IMR-90 (cell line): ENCODE measurements around the gene OVCA2. TPM values are rescaled to one million over a fixed set of nuclear protein-coding genes. Genes with fewer than 3 reads are reported as not detected.

ENCODE experiments used
- microRNA-seq, 2 experiments: library from miRNA; stranded (forward) in 1 of 2; unstranded in 1 of 2; fragments of 10-50 nt in 1 of 2; fragments of <30 nt in 1 of 2; gene quantifications in 1 of 2; microRNA quantifications in 1 of 2; one replicate each; pipeline versions ENCODE3 to v1.1.0; 2013 to 2020; ENCODE audit not compliant: insufficient read depth in 1 of 2, insufficient read length in 1 of 2, unreplicated experiment in 1 of 2
- polyA plus RNA-seq, 3 experiments: library from polyadenylated mRNA; depleted of rRNA; stranded (reverse); fragments of >200 nt; gene quantifications; 2 replicates each; pipeline ENCODE4 v1.2.3, GENCODE V29; 2012; ENCODE audit warnings: low replicate concordance in 1 of 3
- small RNA-seq, 5 experiments: library from RNA; depleted of rRNA; stranded (forward); fragments of <200 nt; gene quantifications; one replicate each; pipeline ENCODE3, GENCODE V24; 2012
- total RNA-seq: library from RNA; depleted of rRNA; stranded (reverse); fragments of >200 nt; gene quantifications from 2 replicates; pipeline ENCODE4 v1.2.3, GENCODE V29; 2012; rRNA removed

Gene OVCA2
- total and polyA plus RNA-seq, 2 of the 4 experiments (the other 2 are of a cell fraction): 38.7 to 46.9 TPM

Small RNA genes within 50 kb of the gene (microRNA-seq; reads per million reads assigned to microRNA genes)
- not detected for gene AC090617.9 (ENCODE audit: insufficient read depth, insufficient read length)
- gene MIR132 (ENCODE audit: insufficient read depth in 1 of 2, insufficient read length in 1 of 2, unreplicated experiment in 1 of 2): 556 to 1,006 reads per million in 2 experiments
- gene MIR212 (ENCODE audit: insufficient read depth in 1 of 2, insufficient read length in 1 of 2, unreplicated experiment in 1 of 2): 10.6 to 57.9 reads per million in 2 experiments
- not detected for gene OVCA2 (ENCODE audit: insufficient read depth, insufficient read length)

Small RNA genes within 50 kb of the gene (small RNA-seq; reads per million reads assigned to genes)
- gene AC090617.9 (0 reads per million in 5 experiments), gene MIR132 (0.95 to 134 (median 64.6) reads per million in 5 experiments), gene MIR212 (0 to 19.8 (median 5.7) reads per million in 5 experiments), gene OVCA2 (0 reads per million in 5 experiments)

Other genes with a start within 250 kb of the OVCA2 start
- gene SMYD4, start 212.1 kb upstream of the OVCA2 start, total RNA-seq: 6.7 and 7.2 TPM in 2 replicates
- gene SMYD4, start 212.1 kb upstream of the OVCA2 start, polyA plus RNA-seq (2012; rRNA removed): 4.3 and 5.3 TPM in 2 replicates
- 32.8 and 38.4 TPM in 2 replicates for gene RPA1, start 212.0 kb upstream of the OVCA2 start, total RNA-seq
- gene RPA1, start 212.0 kb upstream of the OVCA2 start, polyA plus RNA-seq (2012; rRNA removed): 44.3 and 48.2 TPM in 2 replicates
- gene RTN4RL1, start 16.7 kb upstream of the OVCA2 start, total RNA-seq: under 0.01 TPM in 2 replicates
- gene RTN4RL1, start 16.7 kb upstream of the OVCA2 start, polyA plus RNA-seq (2012; rRNA removed): 0.03 and 0.04 TPM in 2 replicates
- gene DPH1, start 11.9 kb upstream of the OVCA2 start, total RNA-seq: 20.6 and 24.4 TPM in 2 replicates
- 49.9 and 51.9 TPM in 2 replicates for gene DPH1, start 11.9 kb upstream of the OVCA2 start, polyA plus RNA-seq (2012; rRNA removed)
- 10.0 and 10.4 TPM in 2 replicates for gene HIC1, start 13.1 kb downstream of the OVCA2 start, total RNA-seq
- 23.0 and 30.9 TPM in 2 replicates for gene HIC1, start 13.1 kb downstream of the OVCA2 start, polyA plus RNA-seq (2012; rRNA removed)